Ovary (tissue), 9 donors: ENCODE results near the gene SSPN. TPM values are rescaled to one million over a fixed set of nuclear protein-coding genes. Genes with fewer than 3 reads are reported as not detected.

Source experiments
- DNase-seq, 5 donors: peaks; one replicate each; pipeline ENCODE4 v3.0.0-alpha.2; 2019 to 2020
- H3K27ac ChIP-seq, 2 donors: fragments of 200-600 bp; one replicate each; pipeline versions ENCODE4 v1.5.1 to v1.8.0; 2019 to 2022
- H3K27me3 ChIP-seq: fragments of 200-600 bp; one replicate; pipeline ENCODE4 v1.8.0; 2022
- H3K36me3 ChIP-seq: fragments of 200-600 bp; sonication (generic); one replicate; pipeline ENCODE4 v1.5.1; 2019
- H3K4me1 ChIP-seq: one replicate; pipeline ENCODE4 v1.8.1; 2013; ENCODE audit warnings: mild to moderate bottlenecking, moderate library complexity; ENCODE audit not compliant: insufficient read depth
- H3K4me3 ChIP-seq: fragments of 200-600 bp; sonication (generic); one replicate; pipeline ENCODE4 v1.5.1; 2017
- H3K9me3 ChIP-seq, 2 donors: fragments of 200-600 bp in 1 of 2; sonication (generic) in 1 of 2; one replicate each; pipeline versions ENCODE4 v1.5.1 to v1.8.1; 2013 to 2019; ENCODE audit warnings: mild to moderate bottlenecking in 1 of 2, moderate library complexity in 1 of 2
- EP300 ChIP-seq: sonication (generic); formaldehyde crosslinking; IDR thresholded peaks from one replicate; pipeline ENCODE4 v1.6.1; 2017; ENCODE audit warnings: antibody characterized with exemption
- POLR2A ChIP-seq: fragments of 450-650 bp; IDR thresholded peaks from one replicate; pipeline ENCODE4 v1.6.1; 2017; ENCODE audit warnings: antibody characterized with exemption, mild to moderate bottlenecking, moderate library complexity
- WGBS, 3 donors: extraction: QIAGEN DNeasy Blood & Tissue Kit in 1 of 3; methylation state at CpG; one replicate each; pipeline versions ENCODE4 v1.1.5 to v1.1.7; 2013 to 2017; 5-methylcytosine and 5-hydroxymethylcytosine counted together
- intact Hi-C, 4 donors: fragments of 100-400 bp; cut with DNase I; formaldehyde crosslinking; loops; one replicate each; pipeline versions ENCODE4 v1.11.0 to v1.15.1; 2022 to 2023
- polyA plus RNA-seq, 2 donors: library from polyadenylated mRNA; stranded (reverse); fragments of 200-250 nt in 1 of 2; fragments of 350-450 nt in 1 of 2; fragmentation: Illumina TruSeq in 1 of 2; extraction: RNeasy Lipid Tissue Mini Kit (QIAGEN cat#74804) in 1 of 2; gene quantifications; one replicate each; pipeline ENCODE4 v1.2.3, GENCODE V29; 2013 to 2014
- total RNA-seq, 7 donors: library from RNA; depleted of rRNA in 2 of 7; stranded (reverse); fragments of >200 nt in 2 of 7; fragmentation: NEBNext Ultra II Directional in 3 of 7; extraction: Animal tissue kit (Norgen Biotek cat#: 25700) in 3 of 7; gene quantifications; one replicate each; pipeline versions ENCODE4 v1.1.0 to v1.2.4, GENCODE V29; 2016 to 2023
- TF ChIP-seq, protein P1 (sequence below), 3 donors: fragments of 450-650 bp in 2 of 3; fragments of 200-600 bp in 1 of 3; IDR thresholded peaks; one replicate each; pipeline versions ENCODE4 v1.5.1 to v1.8.0; 2016 to 2022; ENCODE audit warnings: antibody characterized with exemption in 3 of 3, mild to moderate bottlenecking in 1 of 3
- donor health status: DM: no; HTN: no; CAD: no; lungs with moderate emphysema.
- donor health status: DM: no; HTN: no; CAD: no.
- donor health status: Bipolar disorder and iron deficiency.
- donor health status: DM: yes; HTN: yes; CAD: no.
- donor health status: DM: no; HTN: no; CAD: no.
- donor health status: DM: yes; HTN: yes; CAD: no.

Gene SSPN
- total and polyA plus RNA-seq, 9 donors = 17.0 to 68.0 (median 38.2) TPM

DNA sequence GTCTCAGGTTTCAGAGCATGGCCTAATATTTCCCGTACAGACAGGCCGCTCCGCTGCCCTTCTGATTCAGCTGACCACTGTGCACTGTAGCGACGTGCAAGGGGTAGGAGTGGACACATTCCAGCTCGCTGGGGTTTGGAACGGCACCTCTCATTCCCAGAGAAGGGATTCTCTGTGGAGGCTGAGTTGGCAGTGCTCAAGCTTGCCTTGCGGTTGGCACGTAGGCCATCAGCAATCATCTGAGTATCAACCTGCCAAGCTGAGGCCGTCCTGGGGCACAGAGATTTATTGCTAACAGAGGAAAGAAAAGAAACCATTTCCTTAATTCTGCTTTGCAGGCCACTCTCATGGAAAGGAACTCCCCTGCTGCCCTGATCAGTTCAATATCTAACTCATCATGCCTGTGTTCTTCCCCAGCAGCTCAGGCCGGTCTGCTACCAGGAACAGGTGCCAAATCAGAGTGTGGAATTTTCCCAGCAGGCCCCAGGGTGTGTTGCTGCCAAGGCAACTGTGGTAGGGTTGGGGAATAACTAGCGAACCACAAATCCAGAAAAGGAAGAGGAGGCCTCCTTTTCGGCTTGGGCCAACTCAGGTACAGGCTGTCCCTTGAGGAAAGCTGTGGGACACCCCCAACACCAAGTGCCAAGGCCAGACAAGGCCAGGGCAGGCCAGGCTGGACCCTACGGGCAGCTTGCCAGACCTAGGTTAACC, 92.5 kb downstream of the SSPN start:
- no peak overlapping the region for H3K4me3 ChIP-seq
- H3K4me1 ChIP-seq = no peaks in the 10 kb centered on the region
- intact Hi-C loops = no loop called here
- no peak for DNase-seq
- H3K27me3 ChIP-seq = no peaks in the 10 kb centered on the region
- H3K9me3 ChIP-seq = no peaks in the 10 kb centered on the region
- H3K36me3 ChIP-seq = no peaks in the 10 kb centered on the region
- TF ChIP-seq EP300 = no peak
- TF ChIP-seq, protein P1, sequence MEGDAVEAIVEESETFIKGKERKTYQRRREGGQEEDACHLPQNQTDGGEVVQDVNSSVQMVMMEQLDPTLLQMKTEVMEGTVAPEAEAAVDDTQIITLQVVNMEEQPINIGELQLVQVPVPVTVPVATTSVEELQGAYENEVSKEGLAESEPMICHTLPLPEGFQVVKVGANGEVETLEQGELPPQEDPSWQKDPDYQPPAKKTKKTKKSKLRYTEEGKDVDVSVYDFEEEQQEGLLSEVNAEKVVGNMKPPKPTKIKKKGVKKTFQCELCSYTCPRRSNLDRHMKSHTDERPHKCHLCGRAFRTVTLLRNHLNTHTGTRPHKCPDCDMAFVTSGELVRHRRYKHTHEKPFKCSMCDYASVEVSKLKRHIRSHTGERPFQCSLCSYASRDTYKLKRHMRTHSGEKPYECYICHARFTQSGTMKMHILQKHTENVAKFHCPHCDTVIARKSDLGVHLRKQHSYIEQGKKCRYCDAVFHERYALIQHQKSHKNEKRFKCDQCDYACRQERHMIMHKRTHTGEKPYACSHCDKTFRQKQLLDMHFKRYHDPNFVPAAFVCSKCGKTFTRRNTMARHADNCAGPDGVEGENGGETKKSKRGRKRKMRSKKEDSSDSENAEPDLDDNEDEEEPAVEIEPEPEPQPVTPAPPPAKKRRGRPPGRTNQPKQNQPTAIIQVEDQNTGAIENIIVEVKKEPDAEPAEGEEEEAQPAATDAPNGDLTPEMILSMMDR (IDR thresholded peaks at IDR 0.05) = no peak
- no peak for TF ChIP-seq POLR2A
- no peak overlapping the region for H3K27ac ChIP-seq
- 62 to 74% (median 67%) methylated on average over 14 of the region's 14 CpGs for WGBS, 3 donors

DNA sequence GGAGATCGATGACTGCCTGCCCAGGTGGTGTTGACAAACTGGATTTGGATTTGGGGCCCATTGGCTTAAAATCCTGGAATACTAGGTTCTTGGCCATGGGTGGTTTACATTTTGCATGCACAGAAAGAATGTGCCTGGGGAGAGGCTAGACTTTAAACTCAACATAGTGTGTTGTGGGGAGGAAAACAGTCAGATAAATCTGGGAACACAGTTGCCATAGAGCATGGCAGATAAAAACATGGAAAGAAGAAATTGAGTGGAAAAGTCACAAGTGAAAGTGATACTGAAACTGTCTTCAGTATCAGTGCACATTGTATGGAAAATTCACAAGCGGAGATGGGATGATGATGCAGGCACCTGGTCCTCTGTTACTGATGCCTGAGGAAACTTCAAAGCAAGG, 95.2 kb downstream of the SSPN start:
- no peaks in the 10 kb centered on the region for H3K9me3 ChIP-seq
- intact Hi-C loops = no loop called here
- TF ChIP-seq, protein P1 (IDR thresholded peaks at IDR 0.05) = no peak
- TF ChIP-seq EP300 = no peak
- TF ChIP-seq POLR2A = no peak
- WGBS, 3 donors = 80 to 88% (median 83%) methylated on average over 2 of the region's 2 CpGs
- no peak overlapping the region for H3K27ac ChIP-seq
- no peaks in the 10 kb centered on the region for H3K36me3 ChIP-seq
- no peaks in the 10 kb centered on the region for H3K27me3 ChIP-seq
- H3K4me1 ChIP-seq = no peaks in the 10 kb centered on the region
- DNase-seq = no peak
- no peak overlapping the region for H3K4me3 ChIP-seq

DNA sequence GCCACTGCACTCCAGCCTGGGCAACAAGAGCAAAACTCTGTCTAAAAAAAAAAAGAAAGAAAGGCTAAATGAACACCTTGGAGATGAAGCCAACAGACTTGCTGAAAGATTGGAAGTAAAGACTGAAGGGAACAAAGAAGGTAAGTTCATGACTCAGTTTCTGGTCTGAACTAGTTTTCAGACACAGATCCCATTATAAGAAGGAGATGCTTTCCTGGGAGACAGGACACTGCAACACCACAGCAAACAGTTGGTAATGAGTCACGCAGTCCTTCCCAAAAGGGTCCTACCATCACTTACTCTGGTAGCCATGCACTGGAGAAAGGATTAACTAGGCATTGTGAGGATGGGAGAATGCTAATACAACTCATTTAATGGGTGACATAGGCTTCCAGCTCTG, 97.2 kb downstream of the SSPN start:
- 92 to 96% (median 96%) methylated on average over 1 of the region's 1 CpG for WGBS, 3 donors
- H3K4me1 ChIP-seq = peaks cover 2% of the 10 kb centered on the region
- intact Hi-C loops = no loop called here
- no peak overlapping the region for H3K4me3 ChIP-seq
- TF ChIP-seq EP300 (no peak), POLR2A (no peak)
- TF ChIP-seq, protein P1 (IDR thresholded peaks at IDR 0.05) = no peak
- H3K9me3 ChIP-seq = no peaks in the 10 kb centered on the region
- no peak overlapping the region for H3K27ac ChIP-seq
- no peak for DNase-seq
- no peaks in the 10 kb centered on the region for H3K36me3 ChIP-seq
- H3K27me3 ChIP-seq = no peaks in the 10 kb centered on the region

DNA sequence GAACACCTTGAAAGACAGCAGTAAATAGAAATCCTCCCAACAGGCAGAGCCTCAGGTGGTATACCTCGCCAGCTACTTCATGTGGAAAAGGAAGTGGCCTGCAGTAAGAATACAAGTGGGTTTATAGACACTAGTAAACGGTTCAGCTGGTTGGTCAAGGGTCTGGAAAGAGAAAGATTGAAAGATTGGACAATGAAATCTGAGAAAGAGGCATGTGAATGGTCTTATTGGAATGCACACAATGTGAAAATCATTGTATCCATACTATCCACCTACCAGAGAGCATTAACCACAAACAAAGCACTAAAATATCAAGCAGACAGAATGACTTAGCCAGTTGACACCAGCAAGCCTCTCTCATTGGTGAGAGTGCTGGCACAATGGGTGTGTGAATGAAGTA, 98.2 kb downstream of the SSPN start:
- WGBS, 3 donors = 84 to 93% (median 84%) methylated on average over 2 of the region's 2 CpGs
- H3K4me3 ChIP-seq = no peak overlapping the region
- H3K9me3 ChIP-seq = no peaks in the 10 kb centered on the region

More for the DNA sequence above, 98.2 kb downstream of the SSPN start:
- H3K4me1 ChIP-seq = peaks cover 2% of the 10 kb centered on the region
- TF ChIP-seq, protein P1 (IDR thresholded peaks at IDR 0.05) = no peak
- no peak for TF ChIP-seq EP300
- no peak for TF ChIP-seq POLR2A
- H3K27me3 ChIP-seq = no peaks in the 10 kb centered on the region
- no peak for DNase-seq
- intact Hi-C loops = no loop called here
- H3K36me3 ChIP-seq = no peaks in the 10 kb centered on the region
- no peak overlapping the region for H3K27ac ChIP-seq
